ENCODE results near the gene SLC38A11. TPM values are rescaled to one million over a fixed set of nuclear protein-coding genes. Genes with fewer than 3 reads are reported as not detected.

Gene SLC38A11
- total and polyA plus RNA-seq, 2 donors (not counting 1 experiment from before 2014, with no cell fraction given): 5.4 to 46.8 TPM

DNA sequence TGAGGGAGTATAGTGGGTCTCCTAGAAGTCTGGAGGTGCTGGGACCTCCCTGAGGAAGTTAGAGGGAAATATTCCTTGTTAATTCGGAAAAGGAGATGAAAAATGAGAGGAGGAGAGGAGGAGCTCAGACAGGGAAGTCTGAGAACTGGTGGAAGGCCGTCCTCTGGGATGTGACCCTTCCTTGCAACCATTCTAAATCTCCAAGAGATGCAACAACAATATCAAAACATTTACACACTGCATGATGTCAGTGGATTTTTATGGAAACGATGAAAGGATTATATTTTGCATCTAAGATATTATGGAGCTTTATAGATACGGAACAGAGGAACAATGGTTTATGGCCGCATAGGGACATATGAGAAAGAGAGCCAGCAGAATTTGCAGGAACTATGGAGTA is 63.9 kb downstream of the SLC38A11 start:
- no peak overlapping the region for H3K27ac ChIP-seq (ENCODE audit: low read length in 2 of 2)
- no peaks in the 10 kb centered on the region for H3K36me3 ChIP-seq (replicated peaks in 1 of 2; ENCODE audit: control extremely low read depth in 1 of 2, control insufficient read depth in 1 of 2, extremely low read depth in 1 of 2, insufficient read depth in 2 of 2, low read length in 1 of 2)
- H3K4me1 Mint-ChIP-seq: peaks cover 5% of the 10 kb centered on the region
- no peak overlapping the region for H3K4me3 ChIP-seq (ENCODE audit: control extremely low read depth in 1 of 5, extremely low read depth in 1 of 5, insufficient read depth in 1 of 5, low read depth in 2 of 5, low read length in 4 of 5)
- DNase-seq (no peak), ATAC-seq (ENCODE audit: low read depth) (no peak)
- no peaks in the 10 kb centered on the region for H3K9me3 ChIP-seq (ENCODE audit: control extremely low read depth in 1 of 3, control insufficient read depth in 2 of 3, insufficient read depth in 1 of 3, low read length in 2 of 3)
- intact Hi-C loops (cut with micrococcal nuclease): no loop called here
- no peaks in the 10 kb centered on the region for H3K9me3 Mint-ChIP-seq (ENCODE audit: insufficient read depth)
- no peak overlapping the region for H3K9ac ChIP-seq (ENCODE audit: low read length)
- no peak overlapping the region for H3K27ac Mint-ChIP-seq
- no peak overlapping the region for H3K4me3 Mint-ChIP-seq
- POLR2A ChIA-PET: no interaction called here
- no peak overlapping the region for H2AFZ ChIP-seq (ENCODE audit: insufficient read depth, low read depth, low read length, poor library complexity, severe bottlenecking)
- no peak overlapping the region for H3K4me2 ChIP-seq (replicated peaks; ENCODE audit: low read depth, low read length, poor library complexity, severe bottlenecking)
- no peaks in the 10 kb centered on the region for H4K20me1 ChIP-seq (ENCODE audit: control insufficient read depth, insufficient read depth, low read length, poor library complexity, severe bottlenecking)
- H3K79me2 ChIP-seq (ENCODE audit: control insufficient read depth, insufficient read depth, low read length): no peaks in the 10 kb centered on the region
- no peak for TF ChIP-seq EZH2 (IDR thresholded peaks at IDR 0.05; ENCODE audit: borderline replicate concordance, insufficient read depth, low read depth, low read length, poor library complexity, severe bottlenecking)
- TF ChIP-seq, protein P1, sequence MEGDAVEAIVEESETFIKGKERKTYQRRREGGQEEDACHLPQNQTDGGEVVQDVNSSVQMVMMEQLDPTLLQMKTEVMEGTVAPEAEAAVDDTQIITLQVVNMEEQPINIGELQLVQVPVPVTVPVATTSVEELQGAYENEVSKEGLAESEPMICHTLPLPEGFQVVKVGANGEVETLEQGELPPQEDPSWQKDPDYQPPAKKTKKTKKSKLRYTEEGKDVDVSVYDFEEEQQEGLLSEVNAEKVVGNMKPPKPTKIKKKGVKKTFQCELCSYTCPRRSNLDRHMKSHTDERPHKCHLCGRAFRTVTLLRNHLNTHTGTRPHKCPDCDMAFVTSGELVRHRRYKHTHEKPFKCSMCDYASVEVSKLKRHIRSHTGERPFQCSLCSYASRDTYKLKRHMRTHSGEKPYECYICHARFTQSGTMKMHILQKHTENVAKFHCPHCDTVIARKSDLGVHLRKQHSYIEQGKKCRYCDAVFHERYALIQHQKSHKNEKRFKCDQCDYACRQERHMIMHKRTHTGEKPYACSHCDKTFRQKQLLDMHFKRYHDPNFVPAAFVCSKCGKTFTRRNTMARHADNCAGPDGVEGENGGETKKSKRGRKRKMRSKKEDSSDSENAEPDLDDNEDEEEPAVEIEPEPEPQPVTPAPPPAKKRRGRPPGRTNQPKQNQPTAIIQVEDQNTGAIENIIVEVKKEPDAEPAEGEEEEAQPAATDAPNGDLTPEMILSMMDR (IDR thresholded peaks at IDR 0.05): no peak
- WGBS (ENCODE audit: insufficient coverage): 100% methylated on average over 2 of the region's 5 CpGs
- H3K27me3 ChIP-seq (replicated peaks in 1 of 4; ENCODE audit: control extremely low read depth in 1 of 4, control insufficient read depth in 3 of 4, insufficient read depth in 4 of 4, low read length in 3 of 4): no peaks in the 10 kb centered on the region
- no peaks in the 10 kb centered on the region for H3K4me1 ChIP-seq (ENCODE audit: control insufficient read depth in 2 of 2, insufficient read depth in 2 of 2, low read length in 2 of 2)
- H3K27me3 Mint-ChIP-seq: no peaks in the 10 kb centered on the region
- CTCF ChIA-PET: interaction anchor here (0.8 to 3.7 kb wide), 5 partner anchors 8 to 30 kb away, joined by 3 to 10 read pairs (median 5); no protein-coding TSS in a partner anchor

DNA sequence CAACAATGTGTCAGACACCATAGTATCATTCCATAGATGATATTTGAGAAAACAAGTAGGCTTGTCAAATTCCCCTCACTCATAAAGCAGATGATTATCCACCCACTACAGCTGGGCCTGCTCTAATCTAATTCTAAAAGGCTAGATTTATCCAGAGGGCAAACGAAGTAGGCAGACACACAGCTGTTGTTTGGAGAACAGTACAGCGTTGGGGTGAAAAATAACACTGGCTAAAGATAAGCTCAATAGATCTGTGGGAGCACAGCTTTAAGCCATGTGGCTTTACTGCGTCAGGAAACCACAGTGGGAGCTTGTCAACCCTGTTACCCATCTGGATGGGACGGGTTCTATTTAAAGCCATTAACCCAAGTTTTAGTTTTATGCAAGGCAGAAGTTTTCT is 64.8 kb downstream of the SLC38A11 start:
- no peaks in the 10 kb centered on the region for H3K27me3 ChIP-seq (replicated peaks in 1 of 4; ENCODE audit: control extremely low read depth in 1 of 4, control insufficient read depth in 3 of 4, insufficient read depth in 4 of 4, low read length in 3 of 4)
- H3K27ac ChIP-seq (ENCODE audit: low read length in 2 of 2): no peak overlapping the region
- ChIA-PET POLR2A (interaction anchor here (0.6 kb wide), 1 partner anchor 189 kb away, joined by 3 read pairs; no protein-coding TSS in a partner anchor), CTCF (interaction anchor here (1.1 to 3.7 kb wide), 3 partner anchors 20 to 48 kb away, joined by 3 to 10 read pairs (median 5); partner anchors contain the start of gene COBLL1)
- no peaks in the 10 kb centered on the region for H3K36me3 ChIP-seq (replicated peaks in 1 of 2; ENCODE audit: control extremely low read depth in 1 of 2, control insufficient read depth in 1 of 2, extremely low read depth in 1 of 2, insufficient read depth in 2 of 2, low read length in 1 of 2)
- intact Hi-C loops (cut with micrococcal nuclease): no loop called here
- H3K9me3 ChIP-seq (ENCODE audit: control extremely low read depth in 1 of 3, control insufficient read depth in 2 of 3, insufficient read depth in 1 of 3, low read length in 2 of 3): no peaks in the 10 kb centered on the region
- Mint-ChIP-seq H3K4me1 (peaks cover 3% of the 10 kb centered on the region), H3K9me3 (ENCODE audit: insufficient read depth) (no peaks in the 10 kb centered on the region), H3K4me3 (no peak overlapping the region), H3K27ac (no peak overlapping the region), H3K27me3 (no peaks in the 10 kb centered on the region)
- H3K4me1 ChIP-seq (ENCODE audit: control insufficient read depth in 2 of 2, insufficient read depth in 2 of 2, low read length in 2 of 2): no peaks in the 10 kb centered on the region
- no peak overlapping the region for H3K9ac ChIP-seq (ENCODE audit: low read length)
- H2AFZ ChIP-seq (ENCODE audit: insufficient read depth, low read depth, low read length, poor library complexity, severe bottlenecking): no peak overlapping the region
- H3K4me3 ChIP-seq (ENCODE audit: control extremely low read depth in 1 of 5, extremely low read depth in 1 of 5, insufficient read depth in 1 of 5, low read depth in 2 of 5, low read length in 4 of 5): no peak overlapping the region
- no peak for DNase-seq
- ATAC-seq (ENCODE audit: low read depth): no peak
- no peaks in the 10 kb centered on the region for H4K20me1 ChIP-seq (ENCODE audit: control insufficient read depth, insufficient read depth, low read length, poor library complexity, severe bottlenecking)
- no peaks in the 10 kb centered on the region for H3K79me2 ChIP-seq (ENCODE audit: control insufficient read depth, insufficient read depth, low read length)
- 16% methylated on average over 4 of the region's 4 CpGs for WGBS (ENCODE audit: insufficient coverage)
- TF ChIP-seq, protein P1 (IDR thresholded peaks at IDR 0.05): no peak
- TF ChIP-seq EZH2 (IDR thresholded peaks at IDR 0.05; ENCODE audit: borderline replicate concordance, insufficient read depth, low read depth, low read length, poor library complexity, severe bottlenecking): no peak
- no peak overlapping the region for H3K4me2 ChIP-seq (replicated peaks; ENCODE audit: low read depth, low read length, poor library complexity, severe bottlenecking)

All from B cell (primary cell).